GM19328 (cell line): ENCODE results near the gene HEATR1.
"Not testable (repeated sequence)": the region's sequence is repeated elsewhere in the genome, so short reads cannot be mapped to it uniquely, and the experiment has no call there.

Experiments
- ATAC-seq: cut with Tn5 transposase; IDR thresholded peaks from one replicate; pipeline ENCODE4 v1.9.1; 2021; ENCODE audit warnings: mild to moderate bottlenecking, moderate library complexity; ENCODE audit not compliant: unreplicated experiment

Gene HEATR1

DNA sequence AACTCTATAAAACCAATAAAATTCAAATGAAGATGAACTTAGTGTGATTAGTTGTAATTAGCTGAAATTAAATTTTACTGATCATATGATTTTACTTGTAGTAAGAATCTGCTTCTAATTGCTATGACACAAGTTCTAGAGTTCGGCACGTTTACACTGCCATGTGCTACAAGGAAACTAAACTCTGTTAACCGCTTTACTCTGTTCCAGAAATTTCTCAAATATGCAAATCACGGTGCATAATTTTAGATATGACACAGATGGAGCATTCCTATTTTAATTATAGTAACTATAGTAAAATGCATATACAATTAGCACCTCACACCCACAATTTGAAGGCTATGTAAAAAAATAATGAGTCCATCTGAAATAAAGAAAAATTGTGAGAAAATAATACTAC, 14.8 kb downstream of the HEATR1 start:
- no peak for ATAC-seq

DNA sequence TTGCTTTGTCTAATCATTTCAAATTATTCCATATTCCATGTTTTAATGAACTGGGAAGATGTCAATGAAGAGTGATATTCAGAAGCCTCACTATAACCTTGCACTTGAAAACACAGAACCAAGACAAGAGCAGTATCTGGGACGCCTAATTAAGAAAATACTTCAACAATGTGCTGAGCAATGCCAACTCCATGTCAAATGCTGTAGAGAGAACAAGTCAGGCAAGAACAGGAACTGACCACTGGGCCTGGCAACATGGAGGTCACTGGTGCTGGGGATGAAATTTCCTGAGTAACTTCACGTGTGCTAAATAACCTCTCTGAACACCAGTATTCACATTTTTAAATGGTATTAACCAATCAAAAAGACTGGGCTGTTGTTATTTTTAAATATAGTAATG, 22.8 kb downstream of the HEATR1 start:
- ATAC-seq = no peak

DNA sequence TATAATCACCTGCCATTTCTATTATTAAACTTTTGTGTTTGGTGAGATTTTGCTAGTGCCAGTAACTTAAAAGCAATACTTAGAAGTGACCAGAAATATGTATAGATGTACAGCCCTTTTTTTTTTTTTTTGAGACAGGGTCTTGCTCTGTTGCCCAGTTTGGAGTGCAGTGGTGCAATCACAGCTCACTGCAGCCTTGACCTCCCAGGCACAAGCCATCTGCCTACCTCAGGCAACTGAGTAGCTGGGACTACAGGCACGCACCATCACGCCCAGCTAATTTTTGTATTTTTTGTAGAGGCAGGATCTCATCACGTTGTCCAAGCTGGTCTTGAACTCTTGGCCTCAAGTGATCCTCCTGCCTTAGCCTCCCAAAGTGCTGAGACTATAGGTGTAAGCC, 23.9 kb downstream of the HEATR1 start:
- ATAC-seq = not testable (repeated sequence)

- ATAC-seq = no peak
Measured at GRCh38 chr1:236578661-236579060, 25.7 kb downstream of the HEATR1 start.

DNA sequence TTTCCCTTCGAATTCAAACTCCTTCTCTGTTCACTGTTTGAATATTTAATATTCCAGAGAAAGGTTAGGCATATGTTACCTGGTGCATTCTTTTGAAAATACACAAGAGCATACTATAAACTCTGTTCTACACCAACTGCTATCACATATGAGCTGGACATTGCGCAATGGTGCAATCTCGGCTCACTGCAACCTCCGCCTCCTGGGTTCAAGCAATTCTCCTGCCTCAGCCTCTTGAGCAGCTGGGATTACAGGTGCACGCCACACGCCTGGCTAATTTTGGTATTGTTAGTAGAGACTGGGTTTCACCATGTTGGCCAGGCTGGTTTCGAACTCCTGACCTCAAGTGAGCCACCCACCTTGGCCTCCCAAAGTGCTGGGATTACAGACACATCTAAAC, 27.3 kb downstream of the HEATR1 start:
- ATAC-seq = not testable (repeated sequence)

DNA sequence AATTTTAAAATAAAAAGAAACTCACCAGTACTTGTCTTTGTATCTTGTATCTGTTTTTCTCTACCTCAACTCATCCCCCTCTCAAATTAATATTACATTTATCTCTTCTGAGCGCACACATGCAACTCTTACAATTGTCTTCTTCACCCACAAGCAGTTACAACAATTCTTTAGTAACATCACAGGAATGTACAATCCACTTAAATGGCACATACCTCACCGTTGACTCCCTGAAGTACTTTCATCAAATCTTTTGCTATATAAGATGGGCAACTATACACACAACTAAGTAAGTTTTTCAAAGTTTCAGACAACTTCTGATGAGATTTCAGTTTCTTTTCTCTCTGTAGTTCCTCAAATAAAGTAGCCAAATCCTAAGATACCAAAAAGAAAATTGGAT, 28.3 kb downstream of the HEATR1 start:
- no peak for ATAC-seq

- no peak for ATAC-seq
Measured at GRCh38 chr1:236575523-236575922, 28.8 kb downstream of the HEATR1 start.

GRCh38 chr1:236568285-236568894, 35.9 kb downstream of the HEATR1 start:
- no peak for ATAC-seq

GRCh38 chr1:236565530-236565929, 38.8 kb downstream of the HEATR1 start:
- no peak for ATAC-seq

- no peak for ATAC-seq
Measured at GRCh38 chr1:236561976-236562375, 42.3 kb downstream of the HEATR1 start.

- ATAC-seq = no peak
Measured at GRCh38 chr1:236560213-236560771, 44.0 kb downstream of the HEATR1 start.

DNA sequence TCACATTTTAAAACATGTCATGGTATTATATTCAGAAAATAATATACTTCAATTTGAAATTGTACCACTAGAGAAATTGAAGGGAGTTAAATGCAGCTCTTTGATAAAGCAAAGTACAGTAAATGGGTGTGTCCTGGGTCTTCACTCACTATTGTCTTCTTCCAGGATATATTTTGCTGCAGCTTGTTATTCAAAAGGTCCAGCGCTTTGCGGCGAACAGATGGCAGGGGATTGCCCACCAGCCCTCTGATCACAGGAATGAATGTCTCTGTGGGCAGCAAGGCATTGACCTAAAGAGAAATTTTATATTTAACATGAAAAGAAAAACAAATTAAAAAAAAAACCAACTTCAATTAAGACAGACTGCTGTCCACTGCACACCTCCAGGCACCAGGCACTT, 45.5 kb downstream of the HEATR1 start:
- no peak for ATAC-seq

DNA sequence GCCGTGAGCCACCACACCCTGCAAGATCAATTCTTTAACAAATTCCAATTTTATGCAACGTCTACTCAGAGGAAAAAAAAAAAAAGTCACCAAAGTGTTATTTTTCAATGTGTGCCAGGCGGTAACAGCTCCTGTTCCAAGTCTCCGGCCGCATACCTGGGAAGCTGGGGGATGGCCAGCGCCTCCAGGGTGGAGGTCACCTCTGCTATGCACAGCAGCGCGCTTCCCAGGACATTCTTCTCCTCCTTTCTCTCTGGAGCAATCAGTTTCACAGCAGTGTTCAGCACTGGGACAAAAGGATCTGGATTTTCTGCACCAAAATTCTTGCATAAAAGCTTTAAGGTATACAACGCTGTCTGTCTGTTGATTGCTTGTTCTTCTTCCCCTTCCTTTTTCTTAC, 46.2 kb downstream of the HEATR1 start:
- no peak for ATAC-seq

GRCh38 chr1:236556606-236557005, 47.7 kb downstream of the HEATR1 start:
- no peak for ATAC-seq

DNA sequence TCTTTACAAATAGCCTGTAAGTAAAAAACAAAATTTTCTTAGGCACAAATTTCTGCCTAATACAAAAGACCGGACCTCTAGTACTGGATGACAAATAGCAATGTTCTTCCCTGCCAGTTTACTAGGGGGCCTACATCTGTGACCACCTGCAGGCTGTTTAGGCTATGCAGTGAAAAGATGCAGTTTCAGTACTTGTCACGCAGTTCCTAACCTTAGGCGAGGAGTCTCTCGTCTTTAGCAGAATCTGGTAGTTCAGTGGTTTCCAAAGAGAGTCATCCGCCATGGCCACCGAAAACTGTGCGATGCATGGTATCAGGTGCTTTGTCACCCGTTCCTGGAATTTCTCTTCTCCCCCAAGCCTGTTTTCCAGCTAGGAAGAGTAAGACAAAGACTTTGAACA, 50.9 kb downstream of the HEATR1 start:
- ATAC-seq = no peak

DNA sequence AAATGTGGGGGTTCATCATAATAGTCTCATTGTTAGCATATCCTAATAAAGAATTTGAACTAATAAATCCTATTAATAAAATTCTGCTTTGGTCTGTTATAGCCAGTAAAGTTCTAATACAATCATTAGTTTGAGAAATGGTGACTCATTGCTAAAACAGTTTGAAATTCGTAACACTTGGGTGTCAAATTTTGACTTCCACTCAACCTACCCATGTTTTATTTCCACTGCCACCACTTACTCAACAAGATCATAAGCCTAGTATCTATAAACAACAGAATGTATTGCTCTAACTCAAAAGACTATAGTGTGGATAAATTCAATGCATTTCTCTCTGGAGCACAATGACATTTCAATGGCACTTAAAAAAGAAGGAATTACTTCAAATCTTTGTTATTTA, 51.4 kb downstream of the HEATR1 start:
- no peak for ATAC-seq

DNA sequence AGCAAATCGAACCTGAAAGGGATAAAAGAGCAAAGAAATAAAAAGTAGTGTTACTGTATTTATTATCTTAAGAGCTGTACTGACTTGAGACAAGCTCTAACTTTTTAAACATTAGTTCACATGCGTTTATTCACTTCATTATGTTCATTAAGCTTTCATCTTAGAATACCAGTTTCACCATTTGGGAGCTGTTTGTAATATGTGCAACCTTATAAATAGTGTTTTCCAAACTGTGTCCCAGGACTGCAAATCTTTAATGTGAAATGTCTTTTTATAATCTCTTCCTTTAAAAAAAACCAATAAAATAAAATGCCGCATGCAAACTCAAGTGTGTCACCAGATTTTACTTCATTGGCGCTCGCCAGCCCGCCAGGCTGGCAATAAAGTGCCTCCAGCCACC, 52.2 kb downstream of the HEATR1 start:
- no peak for ATAC-seq

- no peak for ATAC-seq
Measured at GRCh38 chr1:236550961-236551851, 53.1 kb downstream of the HEATR1 start.

DNA sequence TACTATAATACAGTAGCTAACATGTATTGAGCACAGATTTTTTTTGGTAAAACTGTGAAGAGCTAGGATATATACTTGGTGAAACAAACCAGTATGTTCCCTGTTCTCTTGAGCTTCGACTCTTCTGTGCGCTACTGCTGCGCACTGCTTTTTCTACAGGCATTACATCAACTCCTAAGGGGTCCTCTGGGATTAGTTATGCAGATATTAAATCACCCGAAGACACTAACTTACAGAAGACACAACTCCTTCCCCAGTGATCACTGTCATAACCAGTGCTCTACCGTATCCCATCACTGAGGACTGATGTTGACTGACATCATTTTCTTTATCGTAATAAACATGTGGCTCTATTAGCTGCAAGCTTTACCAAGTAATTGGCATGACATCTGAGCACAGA, 55.9 kb downstream of the HEATR1 start:
- no peak for ATAC-seq

DNA sequence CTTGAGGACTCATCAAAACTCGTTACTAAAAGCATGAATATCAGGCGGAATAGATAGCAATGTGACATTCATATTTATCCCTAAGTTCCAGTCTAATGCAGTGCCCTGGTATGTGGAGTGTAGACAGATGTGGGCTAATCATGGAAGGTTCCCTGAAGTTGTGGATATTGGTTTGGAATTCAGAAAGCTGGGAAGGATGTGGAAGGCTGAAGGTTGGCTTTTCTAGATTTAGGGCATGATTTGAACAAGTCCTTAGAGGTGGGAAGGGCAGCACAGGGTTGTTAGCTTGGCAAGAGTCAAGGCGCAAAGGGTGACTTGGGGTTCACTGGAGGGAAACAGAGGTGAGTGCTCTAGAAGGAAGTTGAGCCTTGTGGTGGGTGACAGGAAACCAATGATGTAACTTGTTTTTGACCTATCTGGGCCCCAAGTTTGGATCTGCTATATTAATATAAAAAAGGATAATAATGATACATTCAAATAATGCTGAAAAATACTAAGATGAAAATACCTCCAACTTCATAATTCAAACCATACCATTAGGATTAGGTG, 58.6 kb downstream of the HEATR1 start:
- ATAC-seq = no peak

DNA sequence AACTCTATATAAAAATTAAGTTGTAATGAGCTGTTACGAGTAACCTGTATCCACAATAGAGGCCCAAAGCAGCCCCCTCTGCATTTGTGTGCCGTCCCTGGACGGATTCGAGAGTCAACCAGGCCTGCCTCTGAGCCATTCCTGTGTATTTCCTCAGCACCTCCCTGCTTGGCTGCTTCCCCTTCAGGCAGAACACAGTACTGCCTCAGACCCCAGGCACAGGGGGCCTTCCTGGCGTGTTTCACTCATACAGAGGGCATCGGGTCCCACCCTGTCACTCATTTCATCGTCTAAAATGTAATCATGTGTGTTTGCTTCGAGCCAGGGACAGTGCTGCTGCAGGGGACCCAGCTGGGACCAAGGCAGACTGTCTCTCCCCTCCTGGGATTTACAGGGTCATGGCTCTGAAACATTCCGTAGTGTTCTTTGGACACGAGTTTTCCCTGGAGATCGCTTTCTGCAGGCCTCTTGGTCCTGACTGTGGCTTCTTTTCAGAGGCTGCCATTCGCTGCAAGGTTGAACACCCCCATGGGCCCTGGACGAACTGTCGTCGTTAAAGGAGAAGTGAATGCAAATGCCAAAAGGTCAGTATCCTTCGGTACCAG, 61.1 kb downstream of the HEATR1 start:
- no peak for ATAC-seq
